RPMI7951 (cell line): ENCODE data around the gene AJUBA. TPM values are rescaled to one million over a fixed set of nuclear protein-coding genes. Genes with fewer than 3 reads are reported as not detected.
"Not testable (repeated sequence)": the region's sequence is repeated elsewhere in the genome, so short reads cannot be mapped to it uniquely, and the experiment has no call there.

Source experiments
- DNase-seq: peaks from one replicate; pipeline ENCODE4 v3.0.0-alpha.2; 2012; ENCODE audit warnings: low read depth
- total RNA-seq: library from RNA; depleted of rRNA; stranded (reverse); fragments of >200 nt; shearing (Covaris generic); gene quantifications from 2 replicates; pipeline ENCODE4 v1.2.3, GENCODE V29; 2014

AJUBA gene
- total RNA-seq, 1 experiment from 2014 or later: 35.3 TPM

- peak; percentile 95 for DNase-seq
Measured at GRCh38 chr14:23006544-23007419, 24.4 kb upstream of the AJUBA start.

GRCh38 chr14:23006188-23006534 is 23.8 kb upstream of the AJUBA start:
- no peak for DNase-seq

GRCh38 chr14:23005451-23006187 is 23.3 kb upstream of the AJUBA start:
- no peak for DNase-seq

- not testable (repeated sequence) for DNase-seq
Measured at GRCh38 chr14:23004274-23004673, 21.9 kb upstream of the AJUBA start.

- DNase-seq: no peak
Measured at GRCh38 chr14:23002592-23002991, 20.2 kb upstream of the AJUBA start.

GRCh38 chr14:23000860-23001259 is 18.5 kb upstream of the AJUBA start:
- no peak for DNase-seq

- DNase-seq: no peak
Measured at GRCh38 chr14:22998329-22999012, 16.1 kb upstream of the AJUBA start.

- DNase-seq: no peak
Measured at GRCh38 chr14:22997676-22998323, 15.4 kb upstream of the AJUBA start.

- DNase-seq: no peak
Measured at GRCh38 chr14:22996768-22997654, 14.7 kb upstream of the AJUBA start.

GRCh38 chr14:22995889-22996625 is 13.7 kb upstream of the AJUBA start:
- no peak for DNase-seq

- DNase-seq: peak; percentile 83
Measured at GRCh38 chr14:22994762-22995275, 12.5 kb upstream of the AJUBA start.

GRCh38 chr14:22993517-22993916 is 11.2 kb upstream of the AJUBA start:
- no peak for DNase-seq

- no peak for DNase-seq
Measured at GRCh38 chr14:22991852-22992251, 9.5 kb upstream of the AJUBA start.

GRCh38 chr14:22987291-22987690 is 4.9 kb upstream of the AJUBA start:
- DNase-seq: no peak

- peak; percentile 70 for DNase-seq
Measured at GRCh38 chr14:22986508-22987054, 4.2 kb upstream of the AJUBA start.

GRCh38 chr14:22985894-22986507 is 3.6 kb upstream of the AJUBA start:
- no peak for DNase-seq

GRCh38 chr14:22984959-22985658 is 2.8 kb upstream of the AJUBA start:
- DNase-seq: no peak

- DNase-seq: no peak
Measured at GRCh38 chr14:22981876-22982476, 375 bp downstream of the AJUBA start.
